ENCODE results near the gene MEX3D.

DNA sequence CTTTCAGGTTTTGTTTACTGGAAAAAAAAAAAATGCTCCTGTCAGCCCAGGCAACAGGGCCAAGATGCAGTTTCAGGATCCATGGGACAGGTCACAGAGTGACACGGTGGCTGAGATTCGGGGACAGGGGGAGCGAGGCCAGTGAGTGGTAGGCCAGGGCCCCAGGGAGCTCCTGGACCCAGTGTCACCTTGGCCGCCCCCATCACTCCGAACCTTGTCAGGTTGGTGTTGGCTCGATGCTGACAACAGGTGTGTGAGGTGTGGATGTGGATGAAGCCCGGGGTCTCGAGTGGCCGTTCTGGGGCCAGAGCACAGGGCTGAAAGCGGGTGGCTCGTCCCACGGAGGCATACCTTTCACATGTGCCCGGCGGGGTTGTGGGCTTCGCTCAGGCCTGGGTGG is 43.2 kb upstream of the MEX3D start:
- TF ChIP-seq POLR2A (IDR thresholded peaks at IDR 0.05; ENCODE audit: low read depth, low read length) = no peak
- TF ChIP-seq POLR2AphosphoS5 (IDR thresholded peaks at IDR 0.05; ENCODE audit: low read depth, low read length) = no peak
- no peak for TF ChIP-seq POU2F2 (IDR thresholded peaks at IDR 0.05; ENCODE audit: low read depth, low read length)
- TF ChIP-seq TAF1 (IDR thresholded peaks at IDR 0.05; ENCODE audit: low read depth, low read length) = no peak
- no peak for TF ChIP-seq SPI1 (IDR thresholded peaks at IDR 0.05; ENCODE audit: low read depth, low read length)
